ENCODE measurements around the gene HECTD1. TPM values are rescaled to one million over a fixed set of nuclear protein-coding genes. Genes with fewer than 3 reads are reported as not detected.

HECTD1 gene
- total RNA-seq, 2 experiments from 2014 or later, result 90.3 to 126 TPM

DNA sequence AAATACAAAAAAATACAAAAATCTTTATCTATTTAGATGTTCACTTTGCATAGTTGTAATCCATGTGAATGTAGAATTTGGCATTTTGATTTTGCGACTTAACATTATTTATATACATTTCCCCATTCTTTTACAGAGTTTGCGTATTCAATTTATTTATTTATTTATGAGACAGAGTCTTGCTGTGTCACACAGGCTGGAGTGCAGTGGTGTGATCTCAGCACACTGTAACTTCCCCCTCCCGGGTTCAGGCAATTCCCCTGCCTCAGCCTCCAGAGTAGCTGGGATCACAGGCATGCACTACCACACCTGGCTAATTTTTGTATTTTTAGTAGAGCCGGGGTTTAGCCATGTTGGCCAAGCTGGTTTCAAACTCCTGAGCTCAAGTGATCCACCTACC is 156.1 kb downstream of the HECTD1 start:
- Histone ChIP-seq H3K79me2 (ENCODE audit: insufficient read depth, low read depth, low read length) (no peaks in the 10 kb centered on the region), H2AFZ (ENCODE audit: low read length) (no peak overlapping the region), H3K4me2 (ENCODE audit: low read length) (no peak overlapping the region), H3K9me3 (ENCODE audit: low read length) (no peaks in the 10 kb centered on the region), H3K36me3 (ENCODE audit: insufficient read depth, low read length) (no peaks in the 10 kb centered on the region), H3K9me2 (ENCODE audit: insufficient read depth, low read length) (no peaks in the 10 kb centered on the region), H3K27ac (ENCODE audit: low read depth, low read length, poor library complexity, severe bottlenecking) (no peak overlapping the region), H3K4me3 (ENCODE audit: low read depth, low read length, poor library complexity, severe bottlenecking) (no peak overlapping the region), H4K20me1 (ENCODE audit: insufficient read depth, low read length) (no peaks in the 10 kb centered on the region), H3K4me1 (ENCODE audit: insufficient read depth, low read length, poor library complexity, severe bottlenecking) (no peaks in the 10 kb centered on the region)
- ChIA-PET CTCF (ENCODE audit: unreplicated experiment) (no interaction called here), POLR2A (no interaction called here)
- no TSS peak for BruUV-seq (replicated peaks)
- no peak for DNase-seq (ENCODE audit: low spot score)
- intact Hi-C loops (cut with micrococcal nuclease; ENCODE audit: unreplicated experiment), result no loop called here
- no peak for TF ChIP-seq EZH2phosphoT487 (IDR thresholded peaks at IDR 0.05; ENCODE audit: borderline replicate concordance, low read depth, low read length)
- TF ChIP-seq, protein P1, sequence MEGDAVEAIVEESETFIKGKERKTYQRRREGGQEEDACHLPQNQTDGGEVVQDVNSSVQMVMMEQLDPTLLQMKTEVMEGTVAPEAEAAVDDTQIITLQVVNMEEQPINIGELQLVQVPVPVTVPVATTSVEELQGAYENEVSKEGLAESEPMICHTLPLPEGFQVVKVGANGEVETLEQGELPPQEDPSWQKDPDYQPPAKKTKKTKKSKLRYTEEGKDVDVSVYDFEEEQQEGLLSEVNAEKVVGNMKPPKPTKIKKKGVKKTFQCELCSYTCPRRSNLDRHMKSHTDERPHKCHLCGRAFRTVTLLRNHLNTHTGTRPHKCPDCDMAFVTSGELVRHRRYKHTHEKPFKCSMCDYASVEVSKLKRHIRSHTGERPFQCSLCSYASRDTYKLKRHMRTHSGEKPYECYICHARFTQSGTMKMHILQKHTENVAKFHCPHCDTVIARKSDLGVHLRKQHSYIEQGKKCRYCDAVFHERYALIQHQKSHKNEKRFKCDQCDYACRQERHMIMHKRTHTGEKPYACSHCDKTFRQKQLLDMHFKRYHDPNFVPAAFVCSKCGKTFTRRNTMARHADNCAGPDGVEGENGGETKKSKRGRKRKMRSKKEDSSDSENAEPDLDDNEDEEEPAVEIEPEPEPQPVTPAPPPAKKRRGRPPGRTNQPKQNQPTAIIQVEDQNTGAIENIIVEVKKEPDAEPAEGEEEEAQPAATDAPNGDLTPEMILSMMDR (conservative IDR thresholded peaks at IDR 0.05; ENCODE audit: low read length), result no peak

DNA sequence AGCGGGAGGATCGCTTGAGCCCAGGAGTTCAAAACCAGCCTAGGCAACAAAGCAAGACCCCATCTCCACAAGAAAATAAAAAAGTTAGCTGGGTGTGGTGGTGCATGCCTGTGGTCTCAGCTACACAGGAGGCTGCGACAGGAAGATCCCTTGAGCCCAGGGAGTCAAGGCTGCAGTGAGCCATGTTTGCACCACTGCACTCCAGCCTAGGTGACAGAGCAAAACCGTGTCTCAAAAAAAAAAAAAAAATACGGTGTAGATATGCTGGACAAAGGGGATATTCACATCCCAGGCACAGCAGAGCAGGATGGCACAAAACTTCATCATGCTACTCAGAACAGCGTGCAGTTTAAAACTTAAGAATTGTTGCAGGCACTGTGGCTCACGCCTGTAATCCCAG is 156.6 kb downstream of the HECTD1 start:
- Histone ChIP-seq H3K4me2 (ENCODE audit: low read length) (no peak overlapping the region), H3K36me3 (ENCODE audit: insufficient read depth, low read length) (no peaks in the 10 kb centered on the region), H4K20me1 (ENCODE audit: insufficient read depth, low read length) (no peaks in the 10 kb centered on the region), H3K4me3 (ENCODE audit: low read depth, low read length, poor library complexity, severe bottlenecking) (no peak overlapping the region), H3K4me1 (ENCODE audit: insufficient read depth, low read length, poor library complexity, severe bottlenecking) (no peaks in the 10 kb centered on the region), H3K79me2 (ENCODE audit: insufficient read depth, low read depth, low read length) (no peaks in the 10 kb centered on the region), H3K9me2 (ENCODE audit: insufficient read depth, low read length) (no peaks in the 10 kb centered on the region), H2AFZ (ENCODE audit: low read length) (no peak overlapping the region), H3K27ac (ENCODE audit: low read depth, low read length, poor library complexity, severe bottlenecking) (no peak overlapping the region), H3K9me3 (ENCODE audit: low read length) (no peaks in the 10 kb centered on the region)
- intact Hi-C loops (cut with micrococcal nuclease; ENCODE audit: unreplicated experiment), result no loop called here
- BruUV-seq (replicated peaks), result no TSS peak
- DNase-seq (ENCODE audit: low spot score), result no peak
- ChIA-PET CTCF (ENCODE audit: unreplicated experiment) (no interaction called here), POLR2A (no interaction called here)
- TF ChIP-seq EZH2phosphoT487 (IDR thresholded peaks at IDR 0.05; ENCODE audit: borderline replicate concordance, low read depth, low read length), result no peak
- TF ChIP-seq, protein P1 (conservative IDR thresholded peaks at IDR 0.05; ENCODE audit: low read length), result no peak

Small RNA genes within 50 kb of the gene (small RNA-seq; reads per million reads assigned to genes)
- gene RF00019, result not detected
- gene RNU6-541P, result not detected

Other genes with a start within 250 kb of the HECTD1 start
- gene AP4S1, start 182.1 kb downstream of the HECTD1 start, total RNA-seq (2014; rRNA removed; shearing (Covaris generic)), result 8.3 and 10.4 TPM in 2 replicates
- 7.6 and 7.9 TPM in 2 replicates for gene AP4S1, start 182.1 kb downstream of the HECTD1 start, total RNA-seq (2022)
- 24.2 and 25.2 TPM in 2 replicates for gene STRN3, start 181.4 kb downstream of the HECTD1 start, total RNA-seq (2014; rRNA removed; shearing (Covaris generic))
- 37.0 and 39.1 TPM in 2 replicates for gene STRN3, start 181.4 kb downstream of the HECTD1 start, total RNA-seq (2022)
- 12.0 and 13.7 TPM in 2 replicates for gene HEATR5A, start 212.8 kb upstream of the HECTD1 start, total RNA-seq (2014; rRNA removed; shearing (Covaris generic))
- gene HEATR5A, start 212.8 kb upstream of the HECTD1 start, total RNA-seq (2022), result 16.2 and 20.3 TPM in 2 replicates
- gene DTD2, start 249.7 kb upstream of the HECTD1 start, total RNA-seq (2014; rRNA removed; shearing (Covaris generic)), result 48.9 and 61.4 TPM in 2 replicates
- 29.2 and 32.6 TPM in 2 replicates for gene DTD2, start 249.7 kb upstream of the HECTD1 start, total RNA-seq (2022)